Activated CD8-positive, alpha-beta memory T cell treated with anti-CD3 and anti-CD28 coated beads for 1 hour (primary cell): ENCODE data around the gene PPP2R3C.
A peak's percentile ranks its signal among the peaks of the same experiment; 100 is the strongest.
"Not testable (repeated sequence)": the region's sequence is repeated elsewhere in the genome, so short reads cannot be mapped to it uniquely, and the experiment has no call there.

Experiments used
- DNase-seq, 2 donors: peaks; one replicate each; pipeline ENCODE4 v3.0.0-alpha.2; 2020; ENCODE audit warnings: low read depth in 1 of 2; ENCODE audit errors: extremely low read depth in 1 of 2

Gene PPP2R3C

GRCh38 chr14:35121887-35122695 is at the start of gene PPP2R3C, which contains the start of gene PRORP:
PPP2R3C (minus strand) TSS chr14:35121990; CDS start chr14:35121959, 31 bp downstream.
PRORP (plus strand) TSS chr14:35122552; CDS start chr14:35123246, 694 bp downstream.
- peak; percentile 76 to 83 for DNase-seq

DNA sequence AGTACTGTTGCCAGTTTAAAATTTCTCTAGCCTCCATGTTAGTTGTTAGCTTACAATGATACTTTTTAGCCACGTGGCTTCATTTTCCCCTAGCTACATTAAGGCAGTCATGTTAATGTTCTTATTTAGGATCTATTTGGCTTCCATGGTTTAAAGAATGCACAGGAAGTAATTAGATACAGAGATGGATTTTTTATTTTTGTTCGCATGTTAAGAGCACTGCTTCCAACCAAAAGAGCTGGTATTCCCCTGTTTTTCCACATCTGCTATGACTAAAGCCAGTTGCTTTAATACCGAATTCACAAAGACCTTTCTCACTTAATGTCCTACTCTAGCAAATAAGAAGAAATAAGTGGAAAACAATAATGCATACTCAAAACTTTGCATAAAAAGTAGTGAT is 45.7 kb upstream of the PPP2R3C start:
- no peak for DNase-seq

- DNase-seq: no peak
Observed at GRCh38 chr14:35164849-35165248, 43.1 kb upstream of the PPP2R3C start.

DNA sequence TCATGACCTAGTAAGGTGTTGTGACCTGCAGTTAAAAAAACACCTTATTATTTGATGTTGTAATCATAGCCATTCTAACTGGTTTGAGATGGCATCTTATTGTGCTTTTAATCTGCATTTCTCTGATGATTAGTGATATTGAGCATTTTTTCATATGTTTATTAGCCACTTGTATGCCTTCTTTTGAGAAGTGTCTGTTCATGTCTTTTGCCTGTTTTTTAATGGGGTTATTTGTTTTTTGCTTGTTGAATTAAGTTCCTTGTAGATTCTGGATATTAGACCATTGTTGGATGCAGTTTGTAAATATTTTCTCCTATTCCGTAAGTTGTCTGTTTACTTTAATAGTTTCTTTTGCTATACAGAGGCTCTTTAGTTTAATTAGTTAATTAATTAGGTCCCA is 41.6 kb upstream of the PPP2R3C start:
- DNase-seq: no peak

- DNase-seq: no peak
Observed at GRCh38 chr14:35161231-35161630, 39.4 kb upstream of the PPP2R3C start.

DNA sequence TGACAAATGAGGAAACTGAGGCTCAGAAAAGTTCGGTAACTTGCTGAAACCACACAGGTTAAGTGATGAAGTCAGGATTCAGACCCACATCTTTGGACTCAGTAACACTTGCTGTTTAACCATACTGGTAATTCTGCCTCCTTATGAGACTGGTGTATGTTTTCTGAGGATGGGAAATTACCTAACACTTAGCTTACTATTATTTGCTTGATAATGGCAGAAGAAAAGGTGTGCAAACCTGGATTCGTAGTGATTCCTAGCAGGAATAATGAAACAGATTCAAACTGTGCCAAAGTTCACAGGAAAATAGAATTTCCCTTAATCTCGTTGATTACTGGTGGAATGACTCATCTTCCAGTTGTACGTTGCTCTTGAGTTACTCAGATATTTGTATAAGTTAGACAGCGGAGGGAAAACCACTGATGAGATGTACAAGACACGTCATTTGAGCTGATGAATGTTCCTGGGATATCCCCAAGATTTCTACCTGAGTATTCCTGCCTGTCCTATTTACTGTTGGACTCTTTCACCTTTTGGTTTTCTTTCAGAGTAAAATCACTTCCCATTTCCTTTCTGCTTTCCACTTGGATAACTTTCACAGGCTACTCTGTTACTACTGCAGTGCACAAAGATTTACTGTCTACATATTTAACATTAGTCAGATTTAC is 38.1 kb upstream of the PPP2R3C start:
- no peak for DNase-seq

DNA sequence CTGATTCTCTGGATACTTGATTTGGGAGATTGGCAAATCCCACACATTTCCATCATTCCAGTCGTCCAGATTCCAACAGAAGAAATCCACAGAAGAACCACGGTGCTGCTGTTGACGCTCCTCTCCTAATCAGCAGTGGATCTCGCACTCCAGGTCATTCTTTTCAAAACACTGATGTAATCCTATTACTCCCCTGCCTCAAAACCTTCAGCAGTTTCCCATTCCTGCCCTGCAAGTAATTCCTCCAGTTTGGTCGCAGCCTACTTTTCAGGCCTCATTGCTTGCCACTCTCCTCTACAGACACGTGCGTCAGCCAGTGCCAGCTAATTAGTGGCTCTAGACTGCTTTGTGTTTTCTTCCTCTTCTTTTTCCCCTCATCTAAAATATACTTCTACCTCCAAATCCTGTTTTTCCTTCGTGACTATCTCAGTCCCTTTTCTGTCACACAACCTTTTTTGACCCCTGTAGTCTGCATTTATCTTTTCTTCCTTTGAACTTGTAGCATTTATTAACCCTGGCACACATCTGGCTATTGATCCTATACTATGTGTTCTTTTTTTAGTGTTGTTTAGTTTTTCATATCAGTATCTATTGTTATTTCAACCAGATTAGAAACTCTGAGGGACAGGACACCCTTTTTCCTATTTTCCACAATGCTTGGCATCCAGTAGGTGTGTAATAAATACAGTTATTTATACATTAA is 37.3 kb upstream of the PPP2R3C start:
- no peak for DNase-seq

DNA sequence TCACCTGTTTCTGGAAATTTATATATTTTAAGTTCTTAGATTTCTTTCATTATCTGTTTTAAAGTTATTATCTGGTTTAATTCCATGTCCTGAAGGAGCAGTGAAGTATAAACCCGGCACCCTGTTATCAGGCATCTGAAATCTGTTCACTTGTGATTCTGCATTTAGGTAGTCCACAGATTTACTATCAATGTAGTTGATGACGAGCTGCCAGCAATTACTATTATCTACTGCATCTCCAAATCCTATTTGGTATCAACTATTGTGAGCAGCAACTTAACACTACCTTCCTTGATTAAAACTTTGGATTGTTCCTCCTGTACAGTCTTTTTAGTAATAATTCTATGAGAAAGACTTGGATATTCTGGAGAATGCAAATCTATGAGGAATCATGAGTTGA is 36.7 kb upstream of the PPP2R3C start:
- no peak for DNase-seq

DNA sequence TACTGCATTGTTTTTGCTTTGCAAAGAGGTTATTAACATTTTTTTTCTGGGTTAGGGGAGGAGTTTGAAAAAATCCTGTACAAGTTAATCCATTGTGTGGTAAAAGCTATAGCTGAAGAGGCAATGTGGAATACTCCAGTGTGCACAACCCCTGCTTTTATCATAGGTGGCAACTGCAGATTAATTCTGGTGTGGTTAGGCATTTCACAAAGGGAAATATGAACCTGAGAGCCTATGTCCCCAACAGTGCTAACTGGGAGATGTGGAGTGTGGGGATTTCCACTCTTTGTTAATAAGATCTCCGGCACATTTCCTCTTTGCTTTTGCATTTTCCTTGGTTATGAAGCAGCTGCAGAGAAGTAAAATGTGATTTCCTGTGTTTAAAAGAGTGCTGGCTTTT is 34.2 kb upstream of the PPP2R3C start:
- no peak for DNase-seq

DNA sequence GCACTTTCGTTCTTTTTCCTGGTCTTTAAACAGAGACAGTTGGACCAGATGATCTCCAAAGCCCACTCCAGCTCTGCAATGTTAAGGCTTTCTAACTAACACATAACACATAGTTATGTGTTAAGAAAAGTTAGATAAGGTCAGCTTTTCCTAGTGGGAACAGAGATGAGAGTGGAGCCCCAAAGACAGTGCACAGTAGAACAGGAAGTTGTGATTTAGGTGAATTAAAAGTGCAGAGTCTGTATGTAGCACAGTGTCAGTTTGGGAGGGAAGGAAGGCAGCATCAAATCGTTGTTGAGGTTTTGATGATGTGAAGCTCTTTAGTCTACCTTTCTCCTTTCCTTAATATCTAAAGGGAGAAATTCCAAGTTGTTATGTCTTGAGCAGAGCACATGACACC is 32.2 kb upstream of the PPP2R3C start:
- no peak for DNase-seq

- not testable (repeated sequence) for DNase-seq
Observed at GRCh38 chr14:35152531-35152930, 30.7 kb upstream of the PPP2R3C start.

- no peak for DNase-seq
Observed at GRCh38 chr14:35149239-35149638, 27.4 kb upstream of the PPP2R3C start.

GRCh38 chr14:35147711-35148110 is 25.9 kb upstream of the PPP2R3C start:
- DNase-seq: no peak

GRCh38 chr14:35147186-35147585 is 25.4 kb upstream of the PPP2R3C start:
- DNase-seq: no peak

DNA sequence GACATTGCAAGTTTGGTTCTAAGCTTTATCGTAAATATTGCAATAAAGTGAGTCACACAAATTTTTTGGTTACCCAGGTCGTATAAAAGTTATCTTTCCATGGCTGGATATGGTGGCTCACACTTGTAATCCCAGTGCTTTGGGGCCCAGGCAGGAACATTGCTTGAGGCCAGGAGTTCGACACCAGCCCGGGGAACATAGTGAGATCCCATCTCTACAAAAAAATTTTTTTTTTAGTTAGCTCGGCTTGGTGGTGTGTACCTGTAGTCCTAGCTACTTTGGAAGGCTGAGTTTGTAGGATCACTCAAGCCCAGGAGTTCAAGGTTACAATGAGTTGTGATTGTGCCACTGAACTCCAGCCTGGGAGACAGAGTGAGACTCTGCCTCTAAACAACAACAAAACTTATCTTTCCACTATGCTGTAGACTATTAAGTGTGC is 24.9 kb upstream of the PPP2R3C start:
- DNase-seq: no peak

DNA sequence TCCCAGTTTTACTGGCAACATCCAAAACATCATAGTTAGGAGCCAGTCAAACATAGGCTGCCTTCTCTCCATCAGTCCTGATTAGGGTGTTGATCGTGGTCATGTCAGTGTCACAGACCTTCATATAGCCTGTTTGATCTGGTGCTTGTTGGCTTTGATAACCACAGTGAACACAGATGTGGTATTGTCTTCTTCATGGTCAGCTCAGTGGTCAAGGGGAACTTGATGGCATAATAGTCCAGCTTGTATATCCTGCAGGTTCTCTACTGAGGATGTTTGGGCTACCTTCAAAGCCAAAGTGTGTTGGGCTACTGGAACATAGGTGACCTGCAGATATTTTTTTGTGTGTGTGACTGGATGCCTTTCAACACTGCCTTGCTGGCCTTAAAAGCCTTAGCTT is 22.2 kb upstream of the PPP2R3C start:
- DNase-seq: no peak

DNA sequence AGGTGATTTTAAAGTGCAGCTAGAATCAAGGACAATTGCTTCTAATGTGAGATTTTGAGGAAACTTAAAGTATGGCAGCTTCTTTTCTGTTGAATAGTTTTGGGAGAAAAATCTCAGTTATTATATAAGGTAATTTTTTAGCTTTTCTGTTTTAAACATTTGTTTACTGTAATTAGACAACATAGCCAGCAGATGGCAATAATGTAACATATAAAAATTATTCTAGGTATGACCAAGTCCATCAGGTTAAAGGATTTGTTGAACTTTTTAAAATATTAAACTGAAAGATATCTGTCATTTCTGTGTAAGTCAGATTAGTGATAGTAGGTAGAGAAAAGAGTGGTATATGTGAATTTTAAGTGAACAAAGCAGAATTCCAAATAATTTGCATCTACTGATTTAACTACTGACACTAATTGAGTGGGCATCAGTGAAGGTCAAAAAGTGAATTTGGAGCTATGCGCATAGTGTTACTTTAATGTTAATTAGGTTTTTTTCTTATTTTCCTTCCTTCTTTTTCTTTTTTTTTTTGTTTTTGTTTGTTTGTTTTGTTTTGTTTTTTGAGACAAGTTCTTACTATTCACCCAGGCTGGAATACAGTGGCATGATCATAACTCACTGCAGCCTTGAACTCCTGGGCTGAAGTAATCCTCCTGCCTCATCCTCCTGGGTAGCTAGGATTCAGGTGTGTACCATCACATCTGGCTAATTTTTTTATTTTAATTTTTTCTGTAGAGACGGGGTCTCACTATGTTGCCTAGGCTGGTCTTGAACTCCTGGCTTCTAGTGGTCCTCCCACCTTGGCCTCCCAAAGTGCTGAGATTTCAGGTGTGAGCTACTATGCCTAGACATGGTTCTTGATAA is 19.2 kb upstream of the PPP2R3C start:
- DNase-seq: no peak

GRCh38 chr14:35138585-35138984 is 16.8 kb upstream of the PPP2R3C start:
- DNase-seq: no peak

- no peak for DNase-seq
Observed at GRCh38 chr14:35134329-35135123, 12.7 kb upstream of the PPP2R3C start.
